GM18873 (cell line): Measurements from ENCODE around the gene CYP21A2.

Source experiments
- ATAC-seq: cut with Tn5 transposase; IDR thresholded peaks from one replicate; pipeline ENCODE4 v1.9.1; 2021; ENCODE audit warnings: mild to moderate bottlenecking, moderate library complexity, moderate number of reproducible peaks; ENCODE audit not compliant: unreplicated experiment, low FRiP score

The CYP21A2 gene

DNA sequence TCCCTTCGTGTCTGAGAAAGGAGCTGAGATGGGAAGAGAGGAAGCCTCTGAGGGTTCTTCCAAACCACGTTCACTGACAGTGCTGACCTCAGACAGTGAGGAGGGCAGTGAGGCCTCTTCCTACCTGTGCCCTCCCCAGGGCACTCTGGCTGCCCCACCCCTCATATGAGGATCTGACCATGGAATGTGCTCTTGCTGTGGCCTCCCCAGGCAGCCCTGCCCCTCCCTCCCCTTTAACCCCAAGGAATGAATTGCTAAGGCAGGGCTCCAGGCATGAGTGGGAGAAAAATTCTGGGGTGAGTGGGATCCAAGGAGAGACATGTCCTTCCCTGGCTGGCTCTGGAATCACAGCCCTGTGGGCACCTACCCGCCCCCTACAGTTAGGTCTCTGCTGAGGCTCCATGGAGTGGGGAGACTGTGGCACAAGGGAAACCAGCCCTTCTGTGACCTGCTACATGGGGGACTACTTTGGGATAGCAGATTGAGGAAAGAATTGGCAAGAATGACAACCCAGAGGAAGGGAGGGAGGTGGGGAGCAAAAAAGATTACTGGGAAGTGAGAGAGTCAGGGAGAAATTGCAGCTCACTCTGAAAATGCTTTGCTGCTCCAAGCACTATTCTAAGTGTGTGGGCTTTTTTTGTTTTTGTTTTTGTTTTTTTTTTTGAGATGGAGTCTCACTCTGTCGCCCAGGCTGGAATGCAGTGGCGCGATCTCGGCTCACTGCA lies 41.5 kb downstream of the CYP21A2 start:
- ATAC-seq: no peak

DNA sequence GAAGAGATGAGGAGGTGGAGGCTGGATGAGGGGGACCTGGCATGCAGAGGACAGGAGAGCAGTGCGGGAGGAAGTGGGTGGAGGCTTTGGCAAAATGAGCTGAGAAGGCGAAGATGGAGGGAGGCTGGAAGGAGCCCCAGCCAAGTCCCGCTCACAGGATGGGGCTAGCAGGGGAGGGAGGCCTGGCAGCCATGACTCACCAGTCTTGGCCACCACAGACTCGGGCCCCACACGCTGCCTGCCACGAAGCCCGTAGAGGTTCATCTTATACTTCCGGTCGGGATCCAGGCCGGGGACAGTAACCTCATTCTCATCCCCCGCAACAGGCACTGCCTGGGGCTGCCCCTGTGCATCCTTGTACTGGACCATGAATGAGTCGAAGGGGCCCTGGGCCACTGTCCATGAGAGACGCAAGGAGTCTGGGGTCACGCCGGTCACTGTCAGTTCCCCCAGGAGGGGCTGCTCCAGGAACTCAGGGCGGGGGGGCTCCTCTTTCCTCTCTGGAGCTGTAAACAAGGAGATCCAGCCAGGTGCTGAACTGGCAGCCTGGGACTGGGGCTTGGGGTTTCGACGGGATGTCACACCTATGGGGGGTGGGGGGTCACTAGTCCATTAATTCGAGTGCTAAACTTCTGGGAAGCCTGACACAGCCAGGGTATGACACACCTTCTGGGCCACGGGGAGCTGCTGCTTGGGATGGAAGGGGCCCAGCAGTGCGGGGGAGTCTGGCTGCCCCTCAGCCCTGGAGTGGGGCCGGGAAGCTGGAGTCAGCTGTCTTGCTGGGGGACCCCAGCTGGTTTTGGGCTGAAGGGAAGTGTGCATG lies 43.2 kb downstream of the CYP21A2 start:
- ATAC-seq: no peak

DNA sequence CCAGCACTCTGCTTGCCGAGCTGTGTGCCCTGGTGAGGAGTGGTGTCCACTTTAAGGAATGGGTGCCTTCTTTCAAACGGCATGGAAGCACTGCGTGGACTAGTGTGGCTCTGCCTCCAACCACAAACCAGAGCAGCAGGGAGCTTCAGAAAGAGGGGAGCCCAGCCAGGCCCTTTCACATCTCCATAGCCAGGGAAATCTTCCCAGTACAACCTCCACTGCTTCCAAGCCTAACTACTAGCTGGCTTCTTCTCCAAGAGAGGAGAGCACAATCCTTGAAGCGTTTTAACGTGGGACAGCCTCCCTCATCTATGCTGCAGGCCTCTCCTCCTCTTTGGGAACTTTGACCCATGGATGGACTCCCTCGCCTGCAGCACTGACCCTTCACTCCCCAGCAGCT lies 44.3 kb downstream of the CYP21A2 start:
- ATAC-seq: no peak

DNA sequence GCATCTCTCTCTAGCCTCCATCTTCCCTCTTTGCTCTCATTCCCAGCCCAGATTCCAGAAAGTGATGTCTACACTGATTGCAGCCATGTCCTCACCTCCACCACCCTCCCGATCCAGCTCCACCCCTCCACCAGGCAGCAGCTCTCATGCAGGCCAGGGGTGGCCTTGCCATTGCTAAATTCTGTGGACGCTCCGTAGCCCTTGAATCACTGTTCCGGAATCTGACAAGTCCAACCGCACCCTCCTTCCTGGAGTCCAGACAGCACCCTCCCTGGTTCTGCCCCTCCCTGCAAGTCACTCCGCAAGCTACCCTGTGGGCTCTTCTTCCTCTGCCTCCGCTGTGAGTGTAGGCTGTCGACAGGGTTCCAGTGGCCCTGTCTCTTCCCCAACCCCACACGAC lies 44.7 kb downstream of the CYP21A2 start:
- no peak for ATAC-seq

DNA sequence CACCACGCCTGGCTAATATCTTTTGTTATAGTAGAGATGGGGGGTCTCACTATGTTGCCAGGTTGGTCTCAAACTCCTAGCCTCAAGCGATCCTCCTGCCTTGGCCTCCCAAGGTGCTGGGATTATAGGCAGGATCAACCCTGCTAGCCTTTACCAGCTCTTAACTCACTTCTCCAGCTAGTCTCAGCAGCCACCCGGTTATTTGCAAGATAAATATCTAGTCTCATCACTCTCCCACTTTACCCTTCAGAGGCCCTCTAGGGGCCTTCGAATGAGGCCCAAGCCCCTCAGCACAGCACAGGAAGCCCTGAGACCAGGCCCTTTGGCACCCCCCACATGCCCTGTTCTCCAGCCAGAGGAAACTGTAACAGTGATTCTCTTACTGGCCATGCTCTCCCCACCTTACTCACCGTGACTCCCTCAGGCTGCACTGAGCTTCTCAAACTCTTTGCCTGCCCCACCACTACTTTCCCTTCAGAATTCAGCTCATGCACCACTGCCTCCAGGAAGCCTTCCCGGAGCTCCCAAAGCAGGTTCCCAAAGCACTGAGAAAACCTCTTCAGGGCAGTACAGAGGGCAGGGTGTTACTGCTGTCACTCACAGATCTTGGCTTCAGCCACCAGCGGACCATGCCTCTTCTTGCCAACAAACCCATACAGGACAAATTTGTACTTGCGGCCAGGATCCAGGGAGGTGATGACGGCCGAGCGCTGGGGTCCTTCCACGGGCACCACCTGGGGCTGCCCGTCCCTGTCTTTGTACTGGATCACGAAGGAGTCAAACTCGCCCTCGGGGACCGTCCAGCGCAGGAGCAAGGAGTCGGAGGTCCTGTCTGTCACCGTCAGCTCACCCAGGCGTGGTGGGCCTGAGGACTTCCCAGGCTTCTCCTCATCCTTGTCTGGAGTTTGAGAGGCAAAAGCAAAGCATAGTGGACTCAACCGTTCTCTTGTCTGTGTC lies 45.9 kb downstream of the CYP21A2 start:
- no peak for ATAC-seq

DNA sequence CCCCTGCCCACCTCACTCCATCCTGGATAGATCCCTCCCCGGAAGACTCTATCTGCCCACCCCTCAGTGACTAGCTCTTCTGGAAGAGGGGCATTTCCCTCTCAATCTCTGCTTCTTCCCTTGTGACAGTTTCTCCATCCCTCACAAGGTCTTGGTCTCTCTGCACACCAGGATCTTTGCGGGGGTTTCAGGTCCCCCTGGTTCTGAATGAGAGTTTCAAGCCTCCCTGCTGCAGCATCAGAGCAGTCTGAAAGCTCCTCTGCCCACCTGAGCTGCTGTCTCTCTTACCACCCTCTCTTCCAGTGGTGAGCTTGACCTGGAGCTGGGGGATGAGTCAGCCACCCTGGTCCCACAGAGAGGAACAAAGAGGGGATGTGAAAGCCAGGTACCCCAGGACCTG lies 46.6 kb downstream of the CYP21A2 start:
- ATAC-seq: no peak

DNA sequence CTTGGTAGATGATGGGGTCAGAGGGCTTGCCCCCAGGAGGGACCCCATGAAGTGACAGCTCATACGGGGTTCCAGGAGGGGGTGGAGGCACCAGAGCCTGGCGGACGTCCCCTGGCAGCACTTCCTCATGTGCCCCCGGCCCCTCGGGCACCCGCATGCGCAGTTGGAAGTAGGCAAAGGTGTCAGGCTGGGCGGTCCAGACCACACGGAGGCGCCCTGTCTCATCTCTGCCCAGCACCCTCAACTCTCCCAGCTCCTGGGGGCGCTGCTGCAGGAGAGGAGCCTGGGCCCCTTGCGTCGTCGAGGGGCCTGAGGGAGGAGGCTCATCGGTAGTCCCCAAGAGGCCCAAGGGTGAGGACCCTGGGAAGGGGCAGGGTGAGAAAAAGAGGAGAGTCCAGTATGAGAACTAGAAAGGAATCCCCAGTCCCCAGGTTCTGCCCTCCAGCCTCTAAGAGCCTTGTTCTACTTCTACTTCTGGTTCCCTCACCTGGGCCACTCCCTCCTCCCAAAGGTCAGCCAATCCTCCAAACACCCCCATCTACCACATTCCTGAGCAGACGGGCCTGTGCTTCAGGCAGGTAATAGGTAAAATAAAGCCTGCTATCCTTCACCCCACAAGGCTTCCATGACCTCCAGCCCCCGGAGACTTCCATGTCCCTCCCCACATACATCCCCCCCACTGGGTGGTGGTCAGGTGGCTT lies 47.7 kb downstream of the CYP21A2 start:
- no peak for ATAC-seq

DNA sequence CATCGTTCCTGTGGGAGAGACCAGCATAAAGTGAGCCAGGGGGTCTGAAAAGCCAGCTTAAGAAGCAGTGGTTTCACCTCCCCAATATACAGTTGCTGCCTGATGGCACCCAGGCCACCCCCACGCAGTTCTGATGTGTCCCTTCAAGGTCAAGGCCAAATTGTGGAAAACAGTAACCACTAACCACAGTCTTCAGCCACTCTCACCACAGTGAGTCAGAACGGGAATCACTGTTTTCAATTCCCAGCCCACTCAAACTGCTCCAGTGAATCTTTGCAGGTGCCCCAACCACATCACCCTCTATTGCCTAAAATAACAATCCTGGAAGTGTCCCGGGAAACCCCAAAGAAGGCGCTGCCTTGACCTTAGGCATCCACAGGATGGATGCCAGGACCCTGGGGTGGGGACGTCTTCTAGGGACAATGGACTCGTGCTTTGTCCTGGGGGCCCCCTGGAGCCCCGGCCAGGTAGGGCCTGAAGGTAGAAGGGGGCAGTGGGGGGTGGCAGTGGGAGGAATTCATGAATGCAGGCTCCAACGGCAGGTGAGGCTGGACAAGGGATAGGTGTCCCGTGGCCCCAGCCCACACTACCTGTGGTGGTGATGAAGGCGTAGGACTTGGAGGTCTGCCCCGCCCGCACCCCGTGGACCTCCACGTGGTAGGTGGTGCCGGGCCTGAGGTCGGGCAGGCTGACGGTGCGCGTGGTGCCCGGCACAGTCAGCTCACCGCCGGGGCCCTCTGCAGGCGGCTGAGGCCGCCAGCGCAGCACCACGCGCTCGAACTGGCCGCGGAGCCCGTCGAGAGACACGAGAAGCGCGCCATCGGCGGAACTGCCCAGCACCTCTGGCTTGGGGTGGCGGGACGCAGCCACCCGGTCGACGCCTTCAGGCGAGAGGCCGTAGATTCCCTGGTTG lies 48.7 kb downstream of the CYP21A2 start:
- no peak for ATAC-seq

DNA sequence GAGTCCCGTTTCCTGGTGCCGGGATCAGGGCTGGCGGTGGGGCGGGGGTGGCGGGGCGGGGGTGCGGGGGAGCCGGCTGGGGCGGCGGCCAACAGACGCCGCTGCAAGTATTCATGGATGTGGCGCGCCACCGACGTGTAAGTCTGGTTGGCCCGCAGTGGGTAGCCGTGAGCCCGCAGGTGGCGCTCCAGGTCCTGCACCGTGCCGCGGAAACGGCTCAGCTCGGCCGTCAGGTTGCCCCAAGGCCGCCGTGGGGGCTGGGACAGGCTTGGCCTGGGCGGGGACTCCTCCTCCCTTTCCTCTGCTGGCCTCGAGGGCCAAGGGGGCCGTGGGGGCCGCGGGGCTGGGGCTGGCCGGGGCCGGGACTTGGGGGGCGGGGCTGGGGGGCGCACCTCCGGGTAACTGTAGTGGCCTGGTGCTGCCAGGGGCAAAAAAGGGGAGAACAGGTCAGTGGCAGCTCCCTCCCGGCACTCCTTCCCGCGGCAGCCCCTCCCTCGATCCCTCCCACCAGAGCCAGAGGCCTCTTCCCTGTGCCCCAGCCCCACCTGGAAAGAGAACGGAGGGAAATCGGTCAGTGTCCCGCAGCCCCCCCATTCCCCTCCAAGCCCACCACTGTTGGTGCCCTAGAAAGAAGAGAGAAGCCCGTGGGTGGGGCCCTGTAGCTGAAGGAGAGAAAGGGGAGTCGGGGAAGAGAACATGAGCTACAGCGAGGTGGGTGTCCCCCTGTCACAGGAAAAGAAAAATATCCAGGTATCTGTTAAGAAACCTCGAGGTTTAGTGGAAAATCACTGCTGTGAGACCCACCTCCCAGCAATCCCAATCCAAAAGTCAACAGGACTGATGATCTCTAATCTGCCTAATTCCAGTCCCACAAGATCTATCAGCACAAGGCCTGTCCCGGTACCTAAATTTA lies 49.6 kb downstream of the CYP21A2 start:
- ATAC-seq: no peak

DNA sequence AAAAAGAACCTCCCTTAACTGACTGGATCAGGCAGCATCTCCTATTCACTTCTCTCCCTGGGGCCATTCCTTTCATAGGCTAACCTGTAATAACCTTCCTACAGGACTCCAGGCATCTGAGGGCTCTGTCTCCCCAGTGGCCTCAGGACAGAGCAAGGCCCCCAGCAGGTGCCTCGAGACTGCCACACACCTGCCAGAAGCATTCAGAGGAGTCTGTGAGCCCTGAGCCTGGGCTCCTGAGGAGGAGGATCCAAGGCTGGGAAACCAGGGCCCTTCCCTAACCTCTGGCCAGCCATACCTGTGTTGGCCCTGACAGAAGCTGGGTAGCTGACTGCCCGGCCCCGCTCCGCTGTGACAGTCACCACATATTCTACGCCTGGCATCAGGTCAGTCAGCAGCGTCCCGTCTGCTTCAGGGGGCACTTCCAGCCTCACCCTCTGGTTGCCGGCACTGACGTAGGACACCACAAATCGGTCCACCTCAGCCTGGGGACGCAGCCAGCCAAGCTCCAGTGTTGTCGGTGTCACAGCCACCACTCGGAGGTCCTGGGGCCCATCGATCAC lies 50.4 kb downstream of the CYP21A2 start:
- ATAC-seq: no peak

DNA sequence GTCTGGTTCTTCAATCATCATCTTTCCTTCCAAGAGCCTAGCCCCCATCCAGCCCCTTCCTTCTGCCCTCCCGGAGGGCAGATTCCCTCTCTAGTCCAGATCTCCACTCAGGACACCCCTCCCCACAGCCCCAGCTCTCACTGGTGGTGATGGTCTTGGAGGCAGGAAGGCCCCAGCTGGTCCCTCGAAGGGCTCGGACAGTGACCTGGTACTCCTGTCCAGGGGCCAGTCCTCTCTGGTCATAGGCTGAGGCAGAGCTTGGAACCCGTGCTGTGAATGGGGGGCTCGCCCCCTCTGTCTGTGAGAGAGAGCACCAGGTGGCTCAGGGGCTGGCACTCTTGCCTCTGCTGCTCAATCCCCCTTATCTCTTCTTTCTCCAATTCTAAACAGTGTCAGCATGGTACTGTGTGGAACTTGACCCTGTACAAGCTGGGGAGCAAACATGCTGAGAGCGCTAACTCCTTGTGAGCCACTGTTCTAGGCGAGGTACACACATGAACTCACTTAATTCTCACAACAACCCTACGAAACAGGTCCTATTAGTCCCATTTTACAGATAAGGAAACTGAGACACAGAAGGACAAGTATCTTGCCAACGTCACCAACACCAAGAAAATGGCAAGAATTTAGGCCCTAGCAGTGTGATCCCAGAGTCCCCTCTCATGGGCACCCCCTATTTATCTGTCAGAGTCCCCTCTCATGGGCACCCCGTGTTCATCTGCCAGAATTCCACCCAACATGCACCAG lies 51.0 kb downstream of the CYP21A2 start:
- no peak for ATAC-seq
